ENCODE results near the gene SAC3D1.

GRCh38 chr11:65058012-65058411 is 17.0 kb downstream of the SAC3D1 start:
- TF ChIP-seq EZH2 (IDR thresholded peaks at IDR 0.05; ENCODE audit: insufficient read depth, poor library complexity, severe bottlenecking) (no peak), EZH2phosphoT487 (IDR thresholded peaks at IDR 0.05; ENCODE audit: insufficient read depth, low read depth) (no peak)
